ENCODE measurements around the gene TMEM72. TPM values are rescaled to one million over a fixed set of nuclear protein-coding genes. Genes with fewer than 3 reads are reported as not detected.

Gene TMEM72
- total RNA-seq, 1 experiment from 2014 or later = not detected

- no peak overlapping the region for H2AFZ ChIP-seq (ENCODE audit: low read depth, low read length, poor library complexity, severe bottlenecking)
- TF ChIP-seq POLR2AphosphoS5 (IDR thresholded peaks at IDR 0.05; ENCODE audit: low read depth, low read length) (no peak), POLR2A (IDR thresholded peaks at IDR 0.05; ENCODE audit: borderline replicate concordance, extremely low read depth, insufficient read depth, insufficient read length) (no peak), FOSL1 (IDR thresholded peaks at IDR 0.05; ENCODE audit: low read depth) (no peak), ELF1 (IDR thresholded peaks at IDR 0.05; ENCODE audit: borderline replicate concordance, low read depth) (no peak), JUND (IDR thresholded peaks at IDR 0.05) (no peak), CEBPB (IDR thresholded peaks at IDR 0.05; ENCODE audit: low read depth) (no peak), ATF3 (IDR thresholded peaks at IDR 0.05) (no peak), EZH2 (IDR thresholded peaks at IDR 0.05) (no peak), CTCF (IDR thresholded peaks at IDR 0.05 in 2 of 3, conservative IDR thresholded peaks at IDR 0.05 in 1 of 3; ENCODE audit: borderline replicate concordance in 1 of 3, insufficient read depth in 1 of 3, low read depth in 2 of 3, low read length in 2 of 3) (no peak), YY1 (IDR thresholded peaks at IDR 0.05; ENCODE audit: extremely low read depth, insufficient replicate concordance, low read depth, low read length) (no peak), EGR1 (IDR thresholded peaks at IDR 0.05; ENCODE audit: low read depth) (no peak), MAX (IDR thresholded peaks at IDR 0.05) (no peak)
- no peaks in the 10 kb centered on the region for H3K36me3 ChIP-seq (ENCODE audit: control insufficient read depth in 1 of 2, insufficient read depth in 2 of 2, low read length in 2 of 2)
- H3K27ac ChIP-seq (ENCODE audit: low read depth, low read length) = no peak overlapping the region
- H3K79me2 ChIP-seq (ENCODE audit: insufficient read depth, low read length) = no peaks in the 10 kb centered on the region
- no peaks in the 10 kb centered on the region for H3K4me1 ChIP-seq (ENCODE audit: control insufficient read depth in 1 of 2, insufficient read depth in 2 of 2, low read length in 2 of 2)
- H4K20me1 ChIP-seq (ENCODE audit: insufficient read depth) = no peaks in the 10 kb centered on the region
- ChIA-PET CTCF (no interaction called here), POLR2A (interaction anchor here (1.7 kb wide), 1 partner anchor 41 kb away, joined by 7 read pairs; the partner anchor contains the start of gene DEPP1), RAD21 (ENCODE audit: low non-redundant PET in 1 of 2, low total read pairs in 2 of 2, uncharacterized antibody in 2 of 2, unreplicated experiment in 2 of 2) (no interaction called here)
- H3K9me2 ChIP-seq (ENCODE audit: insufficient read depth) = no peaks in the 10 kb centered on the region
- BruUV-seq (replicated peaks) = no TSS peak
- DNase-seq (ENCODE audit: low read depth, low spot score) = no peak
- no peak for ATAC-seq
- no peak overlapping the region for H3K9ac ChIP-seq (ENCODE audit: low read length)
- no peaks in the 10 kb centered on the region for H3K9me3 ChIP-seq (ENCODE audit: control insufficient read depth in 1 of 2, insufficient read depth in 1 of 2, low read depth in 1 of 2, low read length in 2 of 2)
- intact Hi-C loops (cut with micrococcal nuclease) = loop anchor here (10.0 kb wide), 1 partner anchor 297 kb away; no protein-coding TSS in a partner anchor
- no peak overlapping the region for H3K4me3 ChIP-seq (replicated peaks in 1 of 2; ENCODE audit: low read depth in 1 of 2, low read length in 2 of 2)
- H3K4me2 ChIP-seq (ENCODE audit: low read length) = no peak overlapping the region
- H3K27me3 ChIP-seq (ENCODE audit: insufficient read depth, low read length) = no peaks in the 10 kb centered on the region
Measured at GRCh38 chr10:44937196-44938005, 26.3 kb downstream of the TMEM72 start.

Data from HCT116 (cell line).